MG63 (cell line): ENCODE data around the gene MARCHF3. TPM values are rescaled to one million over a fixed set of nuclear protein-coding genes. Genes with fewer than 3 reads are reported as not detected.
"Not testable (repeated sequence)": the region's sequence is repeated elsewhere in the genome, so short reads cannot be mapped to it uniquely, and the experiment has no call there.

ENCODE experiments used
- DNase-seq: peaks from one replicate; pipeline ENCODE4 v3.0.0-alpha.2; 2020
- H3K27me3 ChIP-seq: fragments of 250-450 bp; sonication (Bioruptor Pico); 2 replicates; pipeline ENCODE4 v1.5.1; 2020; ENCODE audit warnings: mild to moderate bottlenecking, moderate library complexity
- H3K36me3 ChIP-seq: fragments of 250-450 bp; sonication (Bioruptor Pico); 2 replicates; pipeline ENCODE4 v1.5.1; 2020; ENCODE audit warnings: mild to moderate bottlenecking, moderate library complexity
- H3K4me3 ChIP-seq: fragments of 250-450 bp; sonication (Bioruptor Pico); 2 replicates; pipeline ENCODE4 v1.5.1; 2020; ENCODE audit warnings: mild to moderate bottlenecking, moderate library complexity
- H3K9me3 ChIP-seq: fragments of 250-450 bp; sonication (Bioruptor Pico); 2 replicates; pipeline ENCODE4 v1.5.1; 2020; ENCODE audit warnings: mild to moderate bottlenecking, moderate library complexity
- total RNA-seq: library from RNA; depleted of rRNA; stranded (reverse); fragments of >200 nt; shearing (Covaris generic); gene quantifications from 2 replicates; pipeline ENCODE4 v1.2.3, GENCODE V29; 2014; ENCODE audit warnings: low replicate concordance

MARCHF3 gene
- total RNA-seq, 1 experiment from 2014 or later, result 5.2 TPM

GRCh38 chr5:126897851-126898630 lies 132.3 kb downstream of the MARCHF3 start:
- Histone ChIP-seq H3K36me3 (peaks cover 2% of the 10 kb centered on the region; the same call in 1 of the 2 replicates), H3K9me3 (peaks cover 7% of the 10 kb centered on the region), H3K27me3 (no peaks in the 10 kb centered on the region), H3K4me3 (no peak overlapping the region)
- no peak for DNase-seq

- Histone ChIP-seq H3K27me3 (no peaks in the 10 kb centered on the region), H3K36me3 (peaks cover 2% of the 10 kb centered on the region; the same call in 1 of the 2 replicates), H3K9me3 (peaks cover 9% of the 10 kb centered on the region), H3K4me3 (no peak overlapping the region)
- DNase-seq, result no peak
Measured at GRCh38 chr5:126896170-126896702, 134.1 kb downstream of the MARCHF3 start.

GRCh38 chr5:126895712-126896111 lies 134.6 kb downstream of the MARCHF3 start:
- not testable (repeated sequence) for H3K36me3 ChIP-seq, H3K27me3 ChIP-seq, H3K9me3 ChIP-seq, DNase-seq, H3K4me3 ChIP-seq

- DNase-seq, H3K36me3 ChIP-seq, H3K4me3 ChIP-seq, H3K9me3 ChIP-seq, H3K27me3 ChIP-seq: not testable (repeated sequence)
Measured at GRCh38 chr5:126890414-126890813, 139.9 kb downstream of the MARCHF3 start.

- H3K4me3 ChIP-seq, result no peak overlapping the region
- peak; percentile 15 for DNase-seq
- H3K36me3 ChIP-seq, result no peaks in the 10 kb centered on the region
- 0 out of 2 replicates have a peak, but pooled peaks cover 2% of the 10 kb centered on the region for H3K9me3 ChIP-seq
- H3K27me3 ChIP-seq, result no peaks in the 10 kb centered on the region
Measured at GRCh38 chr5:126888175-126888574, 142.2 kb downstream of the MARCHF3 start.

- Histone ChIP-seq H3K4me3 (no peak overlapping the region), H3K27me3 (no peaks in the 10 kb centered on the region), H3K9me3 (no peaks in the 10 kb centered on the region), H3K36me3 (no peaks in the 10 kb centered on the region)
- peak; percentile 73 for DNase-seq
Measured at GRCh38 chr5:126884269-126884819, 146.0 kb downstream of the MARCHF3 start.

GRCh38 chr5:126883564-126884245 lies 146.7 kb downstream of the MARCHF3 start:
- no peaks in the 10 kb centered on the region for H3K36me3 ChIP-seq
- H3K9me3 ChIP-seq, result no peaks in the 10 kb centered on the region
- no peak for DNase-seq
- no peaks in the 10 kb centered on the region for H3K27me3 ChIP-seq
- no peak overlapping the region for H3K4me3 ChIP-seq

- H3K9me3 ChIP-seq, result no peaks in the 10 kb centered on the region
- H3K4me3 ChIP-seq, result no peak overlapping the region
- DNase-seq, result no peak
- no peaks in the 10 kb centered on the region for H3K36me3 ChIP-seq
- no peaks in the 10 kb centered on the region for H3K27me3 ChIP-seq
Measured at GRCh38 chr5:126881821-126882600, 148.3 kb downstream of the MARCHF3 start.

- Histone ChIP-seq H3K9me3 (no peaks in the 10 kb centered on the region), H3K27me3 (no peaks in the 10 kb centered on the region), H3K4me3 (no peak overlapping the region), H3K36me3 (no peaks in the 10 kb centered on the region)
- DNase-seq, result no peak
Measured at GRCh38 chr5:126878634-126879033, 151.7 kb downstream of the MARCHF3 start.

- Histone ChIP-seq H3K9me3 (no peaks in the 10 kb centered on the region), H3K27me3 (no peaks in the 10 kb centered on the region), H3K4me3 (no peak overlapping the region), H3K36me3 (no peaks in the 10 kb centered on the region)
- no peak for DNase-seq
Measured at GRCh38 chr5:126878085-126878484, 152.3 kb downstream of the MARCHF3 start.

GRCh38 chr5:126877602-126878001 lies 152.8 kb downstream of the MARCHF3 start:
- Histone ChIP-seq H3K9me3 (no peaks in the 10 kb centered on the region), H3K4me3 (no peak overlapping the region), H3K36me3 (no peaks in the 10 kb centered on the region), H3K27me3 (no peaks in the 10 kb centered on the region)
- DNase-seq, result no peak

GRCh38 chr5:126875303-126875785 lies 155.0 kb downstream of the MARCHF3 start:
- DNase-seq, result no peak
- Histone ChIP-seq H3K36me3 (no peaks in the 10 kb centered on the region; the same call in 1 of the 2 replicates), H3K27me3 (no peaks in the 10 kb centered on the region), H3K4me3 (no peak overlapping the region), H3K9me3 (no peaks in the 10 kb centered on the region)

- DNase-seq, result no peak
- Histone ChIP-seq H3K9me3 (no peaks in the 10 kb centered on the region), H3K27me3 (no peaks in the 10 kb centered on the region), H3K4me3 (no peak overlapping the region), H3K36me3 (no peaks in the 10 kb centered on the region; the same call in 1 of the 2 replicates)
Measured at GRCh38 chr5:126872561-126873354, 157.6 kb downstream of the MARCHF3 start.

- no peak for DNase-seq
- Histone ChIP-seq H3K36me3 (peaks cover 4% of the 10 kb centered on the region), H3K4me3 (no peak overlapping the region), H3K9me3 (no peaks in the 10 kb centered on the region), H3K27me3 (no peaks in the 10 kb centered on the region)
Measured at GRCh38 chr5:126871441-126871840, 158.9 kb downstream of the MARCHF3 start.

- peaks cover 8% of the 10 kb centered on the region for H3K36me3 ChIP-seq
- DNase-seq, result no peak
- no peaks in the 10 kb centered on the region for H3K27me3 ChIP-seq
- H3K4me3 ChIP-seq, result no peak overlapping the region
- no peaks in the 10 kb centered on the region for H3K9me3 ChIP-seq
Measured at GRCh38 chr5:126869005-126869451, 161.3 kb downstream of the MARCHF3 start.
